ENCODE results near the gene DSCAM. TPM values are rescaled to one million over a fixed set of nuclear protein-coding genes. Genes with fewer than 3 reads are reported as not detected.

DSCAM gene
- total and polyA plus RNA-seq, 2 experiments from 2014 or later = 0.07 TPM; not detected in 1

GRCh38 chr21:40753756-40754155, 93.2 kb downstream of the DSCAM start:
- Histone ChIP-seq H3K36me3 (ENCODE audit: insufficient read depth) (no peaks in the 10 kb centered on the region), H3K79me2 (replicated peaks; ENCODE audit: insufficient read depth) (no peaks in the 10 kb centered on the region), H4K20me1 (replicated peaks; ENCODE audit: insufficient read depth) (no peaks in the 10 kb centered on the region), H3K4me2 (no peak overlapping the region), H3F3A (replicated peaks; ENCODE audit: low read depth) (no peaks in the 10 kb centered on the region), H3K4me1 (ENCODE audit: insufficient read depth) (no peaks in the 10 kb centered on the region; the same call in 1 of the 2 replicates), H3K9me2 (ENCODE audit: insufficient read depth) (no peaks in the 10 kb centered on the region), H3K27ac (ENCODE audit: low read depth) (no peak overlapping the region), H2AFZ (no peak overlapping the region), H3K27me3 (ENCODE audit: insufficient read depth) (no peaks in the 10 kb centered on the region), H3K4me3 (no peak overlapping the region)
- Mint-ChIP-seq H3K9me3 (peaks cover 38% of the 10 kb centered on the region), H3K4me1 (no peaks in the 10 kb centered on the region), H3K27ac (no peak overlapping the region), H3K4me3 (no peak overlapping the region), H3K36me3 (ENCODE audit: low read depth) (peaks cover 5% of the 10 kb centered on the region; the same call in 1 of the 3 replicates), H3K27me3 (ENCODE audit: insufficient read depth, low read depth, poor library complexity) (no peaks in the 10 kb centered on the region)
- TF ChIP-seq POLR2AphosphoS5 (IDR thresholded peaks at IDR 0.05; ENCODE audit: low read depth) = no peak
- no peak for TF ChIP-seq EZH2phosphoT487 (IDR thresholded peaks at IDR 0.05; ENCODE audit: unreplicated experiment)
- TF ChIP-seq ZNF462 (CRISPR knock-in tag; IDR thresholded peaks at IDR 0.05) = no peak
- no peak for TF ChIP-seq CREB1 (CRISPR knock-in tag; IDR thresholded peaks at IDR 0.05; ENCODE audit: low read depth)
- no peak for TF ChIP-seq ETS1 (IDR thresholded peaks at IDR 0.05)
- no peak for TF ChIP-seq NANOG (IDR thresholded peaks at IDR 0.05; ENCODE audit: borderline replicate concordance)
- no peak for TF ChIP-seq REST (IDR thresholded peaks at IDR 0.05; ENCODE audit: unreplicated experiment)
- TF ChIP-seq JUNB (IDR thresholded peaks at IDR 0.05; ENCODE audit: unreplicated experiment) = no peak
- TF ChIP-seq ZNF114 (CRISPR knock-in tag; IDR thresholded peaks at IDR 0.05) = no peak
- TF ChIP-seq ZNF331 (CRISPR knock-in tag; IDR thresholded peaks at IDR 0.05; ENCODE audit: low read depth) = no peak
- DNase-seq (ENCODE audit: low spot score) (no peak), ATAC-seq (no peak)

Data from GM23338 (cell line).